HG02571 (cell line): Measurements from ENCODE around the gene MYL5.
"Not testable (repeated sequence)": the region's sequence is repeated elsewhere in the genome, so short reads cannot be mapped to it uniquely, and the experiment has no call there.

ENCODE experiments used
- ATAC-seq: cut with Tn5 transposase; IDR thresholded peaks from one replicate; pipeline ENCODE4 v1.9.1; 2021; ENCODE audit warnings: mild to moderate bottlenecking, moderate library complexity; ENCODE audit not compliant: unreplicated experiment

The MYL5 gene

DNA sequence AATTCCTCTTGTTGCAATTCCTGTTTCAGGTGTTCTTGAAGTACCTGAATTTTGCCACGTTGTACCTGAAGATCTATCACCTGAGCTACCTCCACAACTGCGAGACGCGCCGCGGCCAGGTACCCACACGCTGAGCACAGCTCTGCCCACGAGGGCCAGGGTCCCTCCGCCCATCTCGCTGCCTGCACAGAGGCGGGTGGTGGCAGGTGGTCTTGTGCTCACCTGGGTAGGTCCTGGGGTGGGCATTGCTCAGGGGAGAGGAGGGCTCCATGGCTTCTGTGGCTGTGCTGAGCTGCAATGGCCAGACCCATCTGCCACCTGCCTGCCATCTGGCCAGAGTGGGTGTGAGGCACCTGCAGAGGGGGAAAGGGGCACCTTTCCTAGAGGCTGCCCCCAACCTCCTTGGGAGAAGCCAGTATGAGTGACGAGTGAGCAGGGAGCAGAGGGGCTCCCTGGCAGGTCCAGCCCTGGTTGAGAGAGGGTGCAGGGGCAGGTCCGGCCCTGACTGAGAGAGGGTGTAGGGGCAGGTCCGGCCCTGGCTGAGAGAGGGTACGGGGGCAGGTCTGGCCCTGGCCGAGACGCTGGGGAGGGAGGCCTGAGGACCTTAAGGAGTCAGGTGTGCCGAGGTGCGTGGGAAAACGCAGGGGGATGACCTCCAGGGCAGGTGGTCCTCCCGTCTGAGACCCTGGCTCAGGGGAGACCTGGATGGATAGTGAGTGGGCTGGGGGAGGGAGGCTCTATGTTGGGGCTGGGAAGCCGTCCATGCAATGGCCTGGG, 38.3 kb upstream of the MYL5 start:
- no peak for ATAC-seq

GRCh38 chr4:636628-637159, 37.6 kb upstream of the MYL5 start:
- no peak for ATAC-seq

- no peak for ATAC-seq
Observed at GRCh38 chr4:637536-638280, 36.6 kb upstream of the MYL5 start.

DNA sequence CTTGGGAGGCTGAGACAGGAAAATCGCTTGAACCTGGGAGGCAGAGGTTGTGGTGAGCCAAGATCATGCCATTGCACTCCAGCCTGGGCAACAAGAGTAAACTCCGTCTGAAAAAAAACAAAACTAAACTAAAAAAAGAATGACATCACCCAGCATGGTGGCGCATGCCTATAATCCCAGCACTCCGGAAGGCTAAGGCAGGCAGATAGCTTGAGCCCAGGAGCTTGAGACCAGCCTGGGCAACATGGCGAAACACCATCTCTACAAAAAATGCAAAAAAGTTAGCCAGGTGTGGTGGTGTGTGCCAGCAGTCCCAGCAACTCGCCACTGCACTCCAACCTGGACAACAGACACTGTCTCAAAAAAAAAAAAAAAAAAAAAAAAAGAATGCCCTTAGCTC, 32.0 kb upstream of the MYL5 start:
- not testable (repeated sequence) for ATAC-seq

GRCh38 chr4:646460-646859, 27.9 kb upstream of the MYL5 start:
- no peak for ATAC-seq

GRCh38 chr4:647481-647880, 26.9 kb upstream of the MYL5 start:
- no peak for ATAC-seq

- ATAC-seq, result no peak
Observed at GRCh38 chr4:648579-649292, 25.6 kb upstream of the MYL5 start.

- no peak for ATAC-seq
Observed at GRCh38 chr4:649293-649625, 25.1 kb upstream of the MYL5 start.

- no peak for ATAC-seq
Observed at GRCh38 chr4:649751-650310, 24.5 kb upstream of the MYL5 start.

DNA sequence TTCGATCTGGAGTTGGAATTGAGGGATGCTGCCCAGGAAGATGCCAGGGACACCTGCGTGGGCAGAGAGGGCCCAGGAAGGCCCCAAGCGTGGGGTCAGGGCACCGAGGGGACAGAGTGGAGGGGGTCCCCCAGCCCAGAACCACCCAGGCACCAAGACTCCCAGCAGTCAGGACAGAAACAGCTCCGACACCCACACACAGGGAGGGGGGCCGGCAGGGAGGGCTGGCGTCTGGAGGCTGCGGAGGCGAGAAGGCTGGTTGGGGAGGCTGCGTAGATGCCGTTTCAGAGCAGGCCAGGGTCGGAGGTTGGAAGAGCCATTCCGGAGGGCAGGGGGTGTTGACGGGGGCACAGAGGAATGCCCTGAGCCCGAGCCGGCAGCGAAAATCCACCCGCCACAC, 23.9 kb upstream of the MYL5 start:
- ATAC-seq, result no peak

- no peak for ATAC-seq
Observed at GRCh38 chr4:650951-651883, 23.1 kb upstream of the MYL5 start.

GRCh38 chr4:651884-652642, 22.3 kb upstream of the MYL5 start:
- no peak for ATAC-seq

DNA sequence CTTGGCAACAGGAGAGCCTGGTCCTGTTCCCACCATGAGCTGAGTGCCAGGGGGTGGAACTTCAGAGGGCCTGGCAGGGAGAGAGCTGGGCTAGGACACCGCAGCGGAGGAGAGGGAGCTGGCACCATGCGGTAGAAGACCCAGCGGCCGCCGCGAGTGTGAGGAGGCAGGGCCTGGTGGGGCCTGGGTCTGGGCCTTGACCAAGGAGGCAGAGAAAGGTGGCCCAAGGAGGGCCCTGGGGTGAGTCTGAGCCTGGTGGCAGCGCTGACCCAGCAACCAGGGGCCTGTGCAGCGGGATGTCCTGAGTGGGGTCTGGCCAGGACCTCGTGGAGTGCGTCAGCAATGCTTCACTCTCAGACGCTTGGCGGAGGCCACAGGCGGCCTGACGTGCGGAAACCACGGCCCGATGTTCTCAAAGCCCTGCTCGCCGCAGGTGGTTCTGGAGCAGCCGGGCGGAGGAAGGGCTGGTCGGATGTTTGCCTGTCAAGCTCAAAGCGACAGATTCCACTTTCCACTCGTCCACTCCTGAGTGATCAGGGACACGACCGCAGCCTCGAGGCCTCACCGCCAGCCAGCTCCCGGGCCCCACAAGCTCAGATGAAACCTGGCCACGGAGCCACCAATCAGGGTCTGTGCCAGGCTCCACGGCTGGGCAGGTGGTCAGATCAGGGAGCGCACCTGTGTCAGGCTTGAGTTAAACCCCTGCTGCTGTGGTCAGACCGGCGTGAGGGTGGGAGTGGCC, 21.1 kb upstream of the MYL5 start:
- ATAC-seq, result no peak

DNA sequence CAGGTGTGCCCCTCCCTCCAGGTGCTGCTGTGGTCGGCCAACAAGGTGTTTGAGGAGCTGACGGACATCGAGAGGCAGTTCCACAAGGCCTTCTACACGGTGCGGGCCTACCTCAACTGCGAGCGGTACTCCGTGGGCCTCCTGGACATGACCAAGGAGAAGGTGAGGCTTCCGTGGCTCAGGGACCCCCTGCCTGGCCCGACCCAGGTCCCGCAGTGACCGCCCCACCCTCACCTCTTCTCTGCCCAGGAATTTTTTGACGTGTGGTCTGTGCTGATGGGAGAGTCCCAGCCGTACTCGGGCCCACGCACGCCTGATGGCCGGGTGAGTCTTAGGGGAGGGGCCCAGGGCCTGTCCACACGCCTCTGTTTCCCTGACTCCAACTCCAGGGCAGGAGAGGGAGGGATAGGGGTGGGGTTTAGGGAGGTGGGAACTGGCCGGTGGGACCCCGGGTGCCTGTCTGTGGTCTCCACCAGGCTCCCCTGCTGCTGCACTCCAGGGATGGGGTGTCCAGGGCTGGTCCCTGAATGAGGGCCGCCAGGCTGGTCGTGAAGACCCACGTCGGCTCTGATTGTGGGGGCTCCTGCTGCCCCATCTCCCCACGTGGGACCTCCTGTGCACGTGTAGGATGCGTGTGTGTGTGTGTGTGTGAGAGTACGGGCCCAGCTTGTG, 20.4 kb upstream of the MYL5 start:
- no peak for ATAC-seq

DNA sequence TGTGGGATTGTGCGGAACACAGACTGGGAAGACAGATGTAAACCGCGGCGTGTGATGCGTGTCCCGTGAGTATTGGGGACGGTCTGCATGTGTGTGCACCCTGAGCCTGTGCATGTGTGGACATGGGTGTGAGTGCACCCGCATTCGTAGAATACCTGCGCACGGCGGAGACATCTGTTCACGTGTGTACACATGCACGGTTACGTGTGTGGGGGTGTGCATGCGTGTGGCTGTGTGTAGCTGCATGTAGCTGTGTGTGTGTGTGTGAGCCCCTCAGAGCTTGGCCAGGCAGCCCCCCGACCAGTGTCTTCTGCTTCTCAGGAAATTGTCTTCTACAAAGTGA, 19.9 kb upstream of the MYL5 start:
- ATAC-seq, result no peak

- ATAC-seq, result no peak
Observed at GRCh38 chr4:654871-655463, 19.4 kb upstream of the MYL5 start.

- no peak for ATAC-seq
Observed at GRCh38 chr4:655464-656151, 18.7 kb upstream of the MYL5 start.
